ENCODE measurements around the gene GIMAP1.
A peak's percentile ranks its signal among the peaks of the same experiment; 100 is the strongest.
"Not testable (repeated sequence)": the region's sequence is repeated elsewhere in the genome, so short reads cannot be mapped to it uniquely, and the experiment has no call there.

GIMAP1 gene

DNA sequence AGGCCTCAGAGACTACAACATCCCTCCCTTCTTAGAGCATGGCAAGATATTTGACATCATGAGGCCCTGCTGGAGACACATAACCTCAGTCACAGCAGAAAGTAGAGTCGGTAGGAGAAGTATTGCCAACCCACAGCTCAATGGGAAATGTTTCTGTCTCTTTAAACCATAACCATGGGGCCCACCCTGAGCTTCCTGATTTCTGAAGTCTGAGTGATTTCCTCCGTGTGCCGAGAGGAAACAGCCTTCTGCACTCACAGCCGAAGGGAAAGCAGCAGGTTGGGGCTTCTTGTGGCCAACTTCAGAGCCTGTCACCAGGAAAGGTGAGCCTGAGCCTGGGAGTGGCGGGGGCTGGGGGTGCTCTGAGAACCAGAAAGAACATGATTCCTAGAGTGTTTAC, at the start of gene GIMAP1:
Gene GIMAP1, plus strand, starts transcription at position 246 of the 400 bp plus-strand sequence. CDS start 2,435 bp downstream, outside the sequence.
- DNase-seq (ENCODE audit: low read depth) = no peak

DNA sequence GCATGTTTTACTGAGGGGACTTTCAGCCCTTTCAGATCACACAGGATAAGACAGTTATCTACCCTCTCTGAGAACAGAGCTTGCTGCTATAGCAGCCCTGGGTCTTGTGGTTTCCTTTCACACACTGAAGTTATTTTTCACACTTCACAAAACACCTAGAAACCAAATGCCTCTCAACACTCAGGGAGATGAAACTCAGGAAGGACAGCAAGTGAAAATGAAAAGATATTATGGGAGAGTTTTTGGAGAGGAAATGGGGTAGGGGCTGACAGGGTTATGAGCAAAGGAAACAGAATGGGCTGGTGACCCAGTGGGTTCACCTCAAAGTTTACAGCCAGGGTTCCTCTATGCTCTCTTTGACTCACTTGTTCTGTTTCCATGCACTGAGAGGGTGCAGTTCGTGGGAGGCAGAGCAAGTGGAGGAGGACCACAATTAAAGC, 47.9 kb upstream of the GIMAP1 start:
- no peak for DNase-seq (ENCODE audit: low read depth)

DNA sequence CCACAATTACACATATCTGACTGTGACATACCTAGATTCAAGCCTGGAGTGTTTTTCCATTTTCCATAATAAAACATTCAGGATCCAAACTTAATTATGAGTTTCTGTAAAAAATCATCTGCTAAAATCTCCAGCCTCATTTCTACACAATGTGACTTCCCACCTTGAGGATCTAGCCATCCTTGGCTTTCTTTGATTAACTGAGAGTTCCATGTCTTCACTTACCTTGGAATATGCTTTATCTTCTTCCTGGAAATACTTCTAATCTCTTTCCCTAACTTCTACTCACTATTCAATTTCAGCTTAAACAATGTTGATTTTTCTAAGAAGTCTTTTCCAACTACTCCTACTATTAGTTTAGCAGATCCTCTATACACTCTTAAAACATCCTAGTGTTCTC, 47.4 kb upstream of the GIMAP1 start:
- no peak for DNase-seq (ENCODE audit: low read depth)

DNA sequence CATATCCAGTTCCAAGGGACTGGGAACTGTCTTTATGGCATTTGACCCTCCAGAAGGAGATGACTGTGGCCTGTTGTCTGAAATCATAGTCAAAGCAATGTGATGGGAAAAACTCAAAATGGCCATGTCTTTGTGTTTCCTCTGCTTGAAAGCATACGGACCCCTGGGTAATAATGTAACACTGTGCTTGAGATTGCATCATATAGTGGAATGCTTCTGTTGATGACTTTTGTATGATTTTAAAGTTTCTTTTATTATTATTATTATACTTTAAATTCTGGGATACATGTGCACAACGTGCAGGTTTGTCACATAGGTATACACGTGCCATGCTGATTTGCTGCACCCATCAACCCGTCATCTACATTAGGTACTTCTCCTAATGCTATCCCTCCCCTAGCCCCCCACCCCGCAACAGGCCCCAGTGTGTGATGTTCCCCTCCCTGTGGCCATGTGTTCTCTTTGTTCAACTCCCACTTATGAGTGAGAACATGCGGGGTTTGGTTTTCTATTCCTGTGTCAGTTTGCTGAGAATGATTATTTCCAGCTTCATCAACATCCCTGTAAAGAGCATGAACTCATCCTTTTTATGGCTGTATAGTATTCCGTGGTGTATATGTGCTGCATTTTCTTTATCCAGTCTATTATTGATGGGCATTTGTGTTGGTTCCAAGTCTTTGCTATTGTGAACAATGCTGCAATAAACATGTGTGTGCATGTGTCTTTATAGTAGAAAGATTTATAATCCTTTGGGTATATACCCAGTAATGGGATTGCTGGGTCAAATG, 44.4 kb upstream of the GIMAP1 start:
- not testable (repeated sequence) for DNase-seq (ENCODE audit: low read depth)

DNA sequence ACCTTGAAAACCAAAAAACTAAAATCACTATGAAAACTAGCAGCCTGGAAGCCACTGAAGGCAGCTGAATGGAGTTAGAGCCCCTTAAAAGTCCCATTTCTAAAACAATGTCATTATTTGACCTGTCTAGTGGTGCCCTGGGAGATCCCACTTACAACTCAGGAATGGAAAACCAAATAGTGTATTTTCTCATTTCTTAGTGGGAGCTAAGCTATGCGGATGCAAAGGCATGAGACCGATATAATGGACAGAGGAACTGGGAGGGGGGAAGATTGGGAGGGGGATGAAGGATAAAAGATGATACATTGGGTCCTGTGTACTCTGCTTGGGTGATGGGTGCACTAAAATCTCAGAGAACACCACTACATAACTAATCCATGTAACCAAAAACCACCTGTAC, 40.7 kb upstream of the GIMAP1 start:
- DNase-seq (ENCODE audit: low read depth) = no peak

DNA sequence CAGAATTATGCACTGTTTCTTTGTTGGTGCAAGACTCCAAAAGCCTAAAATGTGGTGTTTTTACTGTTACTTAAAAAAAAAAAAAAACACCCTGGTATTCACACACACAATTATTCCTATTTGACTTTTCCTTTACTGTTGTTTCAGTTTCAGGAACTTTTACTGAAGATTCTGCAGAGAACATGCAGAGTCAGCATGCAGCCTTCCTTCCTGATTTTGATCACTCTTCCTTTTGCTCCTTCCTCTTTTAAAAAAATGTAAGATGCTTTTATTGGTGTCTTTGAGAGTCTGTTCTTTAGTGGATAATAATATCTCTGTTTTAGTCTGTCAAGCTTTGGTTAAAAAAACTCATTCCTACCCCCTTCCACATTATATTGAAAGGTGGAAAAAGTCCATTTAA, 40.1 kb upstream of the GIMAP1 start:
- not testable (repeated sequence) for DNase-seq (ENCODE audit: low read depth)

DNA sequence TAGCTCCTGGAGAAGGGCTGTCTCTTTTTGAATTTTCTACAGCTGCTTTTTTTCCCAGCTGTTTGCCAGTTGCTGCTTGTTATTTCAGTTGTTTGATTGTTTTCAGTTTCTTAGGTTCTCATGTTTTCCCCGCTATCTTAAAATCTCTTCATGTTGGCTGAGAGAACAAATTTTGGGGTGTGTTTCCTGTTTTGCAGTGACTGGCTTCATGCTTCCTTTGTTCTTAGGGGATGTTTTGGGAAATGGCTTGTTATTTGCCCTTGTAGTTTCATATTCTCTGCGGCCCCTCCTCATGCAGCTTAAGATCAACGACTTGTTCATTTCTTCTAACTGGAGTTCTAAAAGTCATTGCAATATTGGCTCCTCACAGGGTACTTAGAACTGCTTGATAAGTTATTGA, 39.6 kb upstream of the GIMAP1 start:
- not testable (repeated sequence) for DNase-seq (ENCODE audit: low read depth)

DNA sequence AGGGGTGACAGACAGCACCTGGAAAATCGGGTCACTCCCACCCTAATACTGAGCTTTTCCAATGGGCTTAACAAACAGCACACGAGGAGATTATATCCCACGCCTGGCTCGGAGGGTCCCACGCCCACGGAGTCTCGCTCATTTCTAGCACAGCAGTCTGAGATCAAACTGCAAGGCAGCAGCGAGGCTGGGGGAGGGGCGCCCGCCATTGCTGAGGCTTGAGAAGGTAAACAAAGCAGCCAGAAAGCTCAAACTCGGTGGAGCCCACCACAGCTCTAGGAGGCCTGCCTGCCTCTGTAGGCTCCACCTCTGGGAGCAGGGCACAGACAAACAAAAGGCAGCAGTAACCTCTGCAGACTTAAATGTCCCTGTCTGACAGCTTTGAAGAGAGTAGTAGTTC, 37.8 kb upstream of the GIMAP1 start:
- not testable (repeated sequence) for DNase-seq (ENCODE audit: low read depth)

DNA sequence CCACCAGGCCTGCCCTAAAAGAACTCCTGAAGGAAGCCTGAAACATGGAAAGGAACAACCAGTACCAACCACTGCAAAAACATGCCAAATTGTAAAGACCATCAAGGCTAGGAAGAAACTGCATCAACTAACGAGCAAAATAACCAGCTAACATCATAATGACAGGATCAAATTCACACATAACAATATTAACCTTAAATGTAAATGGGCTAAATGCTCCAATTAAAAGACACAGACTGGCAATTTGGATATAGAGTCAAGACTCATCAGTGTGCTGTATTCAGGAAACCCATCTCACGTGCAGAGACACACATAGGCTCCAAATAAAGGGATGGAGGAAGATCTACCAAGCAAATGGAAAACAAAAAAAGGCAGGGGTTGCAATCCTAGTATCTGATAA, 36.0 kb upstream of the GIMAP1 start:
- DNase-seq (ENCODE audit: low read depth) = not testable (repeated sequence)

DNA sequence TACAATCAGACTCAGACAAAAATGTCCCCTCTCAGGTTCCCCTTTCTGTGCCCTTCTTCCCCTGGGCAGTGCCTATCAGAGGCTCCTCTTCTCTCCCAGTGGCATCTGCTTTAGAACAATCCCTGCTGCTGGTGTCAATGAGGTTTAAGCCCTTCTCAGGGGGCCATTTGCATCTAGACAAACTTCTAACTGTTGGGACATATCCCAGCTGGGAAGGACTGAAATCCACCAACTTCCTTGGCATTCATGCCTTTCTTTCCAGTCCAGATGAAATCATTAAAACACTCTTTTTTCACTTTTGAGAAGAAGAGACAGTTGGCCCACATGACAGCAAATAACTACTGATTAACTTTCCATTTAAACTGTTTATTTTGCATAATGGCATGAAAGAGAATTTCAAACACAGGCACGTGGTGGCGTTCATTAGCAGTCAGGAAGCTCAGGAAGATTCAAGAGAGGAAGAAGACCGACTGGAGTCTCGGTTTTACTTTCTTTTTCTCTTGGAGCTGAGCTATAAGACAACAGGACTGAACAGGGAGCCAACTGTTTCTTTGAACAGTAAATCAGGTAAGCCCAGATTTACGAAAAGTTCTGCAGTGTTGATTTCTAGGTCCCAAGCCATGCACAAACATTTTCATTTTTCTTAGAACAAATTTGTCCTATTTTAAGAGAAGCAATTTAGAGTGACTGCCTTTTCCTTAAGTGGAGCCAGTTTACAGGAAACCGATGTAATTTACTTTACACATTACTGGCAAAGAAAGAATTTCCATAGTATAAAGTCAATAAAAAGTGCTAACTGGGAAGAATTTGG, 31.0 kb upstream of the GIMAP1 start, which contains the start of gene GIMAP2:
Gene GIMAP2, plus strand, starts transcription at position 488 of the 811 bp plus-strand sequence. CDS start 1,354 bp downstream, outside the sequence.
- DNase-seq (ENCODE audit: low read depth) = peak; percentile 3

DNA sequence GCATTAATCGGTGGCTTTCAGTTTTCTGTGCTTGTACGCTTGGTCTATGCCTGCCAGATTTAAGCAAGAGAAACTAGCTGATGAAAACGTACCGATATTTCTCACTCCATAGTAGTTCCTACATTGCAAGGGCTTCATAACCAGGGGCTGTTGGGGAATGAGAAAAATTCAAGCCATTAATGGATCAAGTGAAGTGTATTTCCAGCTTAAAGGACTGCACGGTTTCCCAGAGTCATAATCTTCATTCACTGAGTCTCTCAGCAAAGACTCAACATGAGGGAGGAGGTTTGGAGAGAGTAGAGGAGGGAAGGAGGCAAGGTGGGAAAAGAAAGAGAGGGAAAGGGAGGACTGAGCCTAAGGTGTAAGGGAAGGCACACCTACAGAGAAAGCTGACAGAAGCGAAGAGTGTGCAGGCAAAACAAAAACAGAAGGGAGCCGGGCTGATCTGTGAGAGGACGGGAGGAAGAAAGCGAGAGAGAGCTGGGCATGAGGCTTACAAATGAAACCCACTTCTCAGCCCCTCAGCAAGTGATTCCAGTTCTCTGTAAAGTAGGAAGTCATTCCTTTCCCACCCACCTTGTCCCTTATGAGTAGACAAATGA, 30.3 kb upstream of the GIMAP1 start:
- no peak for DNase-seq (ENCODE audit: low read depth)

DNA sequence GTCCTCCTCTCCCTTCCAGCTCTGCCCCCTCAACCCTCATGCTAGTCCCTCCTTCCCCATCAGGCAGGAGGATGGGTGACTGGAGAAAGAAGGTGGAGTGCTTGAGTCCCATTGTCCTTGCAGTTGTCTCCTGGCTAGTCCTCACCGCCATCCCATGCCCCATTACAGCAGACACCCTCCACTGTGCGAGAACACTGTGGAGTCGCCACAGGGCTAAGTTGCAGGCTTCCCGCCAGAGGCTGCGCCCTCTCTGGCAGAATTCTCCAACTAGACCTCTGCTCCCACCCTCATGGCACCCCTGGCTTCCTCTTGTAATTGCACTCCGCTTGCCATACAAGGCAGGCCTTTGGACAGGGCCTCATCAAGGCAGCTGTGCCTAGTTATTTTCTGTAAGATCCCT, 27.8 kb upstream of the GIMAP1 start:
- DNase-seq (ENCODE audit: low read depth) = no peak

DNA sequence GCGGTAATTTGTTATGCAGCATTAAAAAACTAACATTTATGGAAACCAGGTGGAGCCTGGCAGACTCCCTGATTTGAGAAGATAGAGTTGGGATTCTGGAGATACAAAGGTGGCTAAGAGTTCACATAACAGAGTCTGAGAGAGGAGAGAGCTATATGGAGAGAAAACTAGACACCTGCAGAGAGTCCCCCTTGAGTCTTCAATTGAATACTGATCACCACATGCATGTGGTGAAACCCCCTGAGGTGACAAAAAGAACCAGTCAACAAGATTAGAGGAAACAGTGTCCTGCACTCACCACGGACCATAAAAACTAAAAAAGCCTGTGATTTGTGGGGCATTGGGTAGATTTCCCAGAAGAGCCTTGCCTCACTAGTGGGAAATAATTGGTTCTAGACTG, 20.8 kb upstream of the GIMAP1 start:
- no peak for DNase-seq (ENCODE audit: low read depth)

DNA sequence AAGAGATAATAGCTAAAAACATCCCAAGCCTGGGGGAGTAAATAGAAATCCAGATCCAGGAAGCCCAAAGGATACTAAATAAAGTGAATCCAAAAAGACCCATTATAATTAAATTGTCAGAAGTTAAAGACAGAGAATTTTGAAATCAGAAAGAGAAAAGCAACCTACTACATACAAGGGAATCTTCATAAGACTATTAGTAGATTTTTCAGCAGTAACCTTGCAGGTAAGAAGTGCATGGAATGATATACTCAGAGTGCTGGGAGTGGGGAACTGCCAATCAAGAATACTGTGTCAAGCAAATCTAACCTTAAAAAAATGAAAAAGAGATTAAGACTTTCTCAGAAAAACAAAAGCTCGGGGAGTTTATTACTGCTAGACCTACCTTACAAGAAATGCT, 13.2 kb upstream of the GIMAP1 start:
- no peak for DNase-seq (ENCODE audit: low read depth)

DNA sequence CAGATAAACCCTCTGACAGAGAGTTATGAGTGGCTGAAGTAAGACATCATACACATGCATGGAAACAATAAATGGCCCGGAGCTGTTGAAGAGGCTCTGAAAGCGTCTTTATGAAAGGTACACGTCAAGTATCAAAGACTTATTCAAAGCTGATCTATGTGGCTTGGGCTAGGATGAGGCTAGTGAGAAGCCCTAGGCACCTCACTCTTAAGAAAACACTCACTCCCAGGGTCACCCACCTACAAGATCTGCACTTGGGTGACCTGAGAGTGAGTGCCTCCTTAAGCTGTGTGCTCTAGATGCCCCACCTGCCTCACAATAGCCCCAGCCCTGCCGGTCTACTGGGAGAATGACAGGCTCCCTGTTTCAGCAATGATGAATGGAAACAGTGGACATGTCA, 1.1 kb upstream of the GIMAP1 start:
- DNase-seq (ENCODE audit: low read depth) = no peak

DNA sequence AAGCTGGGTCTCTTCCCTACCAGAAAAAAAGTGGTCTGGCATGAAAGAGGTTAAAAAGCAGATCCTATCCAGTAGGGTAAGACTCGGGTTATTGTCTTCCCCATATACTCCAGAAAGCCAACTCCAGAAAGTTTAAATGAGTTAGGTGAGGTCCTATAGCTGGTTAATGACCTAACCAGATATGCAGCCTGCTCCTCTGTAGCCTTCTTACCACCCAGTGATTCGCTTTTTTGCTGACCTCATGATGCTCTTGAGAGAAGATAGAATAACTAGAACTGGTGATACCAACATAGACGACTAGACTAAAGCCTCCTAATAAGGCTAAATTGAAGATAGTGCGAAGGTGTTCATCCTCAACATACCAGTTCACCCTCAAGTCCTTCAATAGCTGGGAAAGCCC, 675 bp upstream of the GIMAP1 start:
- no peak for DNase-seq (ENCODE audit: low read depth)

DNA sequence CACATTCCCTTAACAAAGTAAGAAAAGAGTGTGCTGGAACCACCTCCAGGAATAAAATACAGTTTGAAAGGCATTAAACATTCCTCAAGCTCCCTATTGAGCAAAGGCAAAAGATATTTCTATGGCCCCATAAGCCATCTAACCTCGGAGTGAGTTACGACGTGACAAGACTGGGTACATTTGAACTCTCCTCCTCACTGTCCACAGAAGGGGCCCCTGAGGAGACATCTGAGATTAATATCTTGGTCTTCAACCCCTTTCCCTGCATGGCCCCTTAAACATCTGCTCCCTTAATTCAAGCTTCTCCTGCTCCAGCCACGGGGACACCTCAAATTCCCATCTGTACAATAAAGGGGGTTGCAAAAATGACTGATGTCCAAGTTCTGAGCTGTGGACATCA, 526 bp downstream of the GIMAP1 start:
- DNase-seq (ENCODE audit: low read depth) = no peak

DNA sequence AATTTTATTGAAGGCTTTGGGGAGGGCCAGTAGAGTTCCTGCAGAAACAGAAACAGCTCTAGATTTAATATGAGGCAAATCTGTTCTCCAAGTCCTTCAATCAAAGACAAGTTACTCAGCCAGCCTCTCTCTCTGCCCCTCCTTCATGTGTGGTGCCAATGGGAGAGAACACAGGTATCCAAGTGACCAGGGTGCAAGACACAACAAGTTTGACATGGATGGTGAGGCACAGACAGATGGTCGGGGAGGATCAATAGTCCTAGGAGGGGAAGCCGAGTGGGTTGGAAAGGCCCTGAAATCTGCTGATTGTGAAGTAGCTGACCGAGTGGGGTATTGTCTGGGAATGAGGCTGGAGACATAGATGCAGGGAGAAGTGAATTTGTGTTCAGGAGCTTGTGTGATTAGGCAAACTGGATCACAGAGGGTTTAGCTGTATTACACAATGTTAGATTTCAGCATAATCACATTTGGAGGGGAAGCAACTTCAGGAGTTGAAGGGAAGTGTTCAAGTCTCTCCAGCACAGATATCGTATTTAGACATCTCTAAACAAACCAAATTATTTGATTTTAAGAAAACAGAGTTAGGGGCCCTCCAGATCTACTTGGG, 1.5 kb downstream of the GIMAP1 start:
- DNase-seq (ENCODE audit: low read depth) = no peak

DNA sequence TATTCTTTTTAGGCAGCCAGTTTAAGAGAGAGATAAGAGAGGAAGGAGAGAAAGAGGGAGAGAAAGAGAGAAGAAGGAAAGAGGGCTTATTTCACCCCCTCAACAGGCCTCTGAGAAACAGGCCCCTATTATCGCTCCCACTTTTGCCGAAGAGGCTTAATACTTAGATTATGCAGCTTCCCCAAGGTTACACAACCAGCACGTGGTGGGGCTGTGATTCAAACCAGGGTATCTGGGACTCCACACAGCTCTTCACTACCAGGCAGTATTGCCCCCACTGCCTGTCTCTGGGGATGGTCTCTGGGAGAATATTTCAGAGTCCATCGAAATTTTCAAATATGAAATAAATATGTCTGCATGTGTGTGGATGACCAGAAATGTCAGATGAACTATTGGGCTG, 3.0 kb downstream of the GIMAP1 start:
- no peak for DNase-seq (ENCODE audit: low read depth)

DNA sequence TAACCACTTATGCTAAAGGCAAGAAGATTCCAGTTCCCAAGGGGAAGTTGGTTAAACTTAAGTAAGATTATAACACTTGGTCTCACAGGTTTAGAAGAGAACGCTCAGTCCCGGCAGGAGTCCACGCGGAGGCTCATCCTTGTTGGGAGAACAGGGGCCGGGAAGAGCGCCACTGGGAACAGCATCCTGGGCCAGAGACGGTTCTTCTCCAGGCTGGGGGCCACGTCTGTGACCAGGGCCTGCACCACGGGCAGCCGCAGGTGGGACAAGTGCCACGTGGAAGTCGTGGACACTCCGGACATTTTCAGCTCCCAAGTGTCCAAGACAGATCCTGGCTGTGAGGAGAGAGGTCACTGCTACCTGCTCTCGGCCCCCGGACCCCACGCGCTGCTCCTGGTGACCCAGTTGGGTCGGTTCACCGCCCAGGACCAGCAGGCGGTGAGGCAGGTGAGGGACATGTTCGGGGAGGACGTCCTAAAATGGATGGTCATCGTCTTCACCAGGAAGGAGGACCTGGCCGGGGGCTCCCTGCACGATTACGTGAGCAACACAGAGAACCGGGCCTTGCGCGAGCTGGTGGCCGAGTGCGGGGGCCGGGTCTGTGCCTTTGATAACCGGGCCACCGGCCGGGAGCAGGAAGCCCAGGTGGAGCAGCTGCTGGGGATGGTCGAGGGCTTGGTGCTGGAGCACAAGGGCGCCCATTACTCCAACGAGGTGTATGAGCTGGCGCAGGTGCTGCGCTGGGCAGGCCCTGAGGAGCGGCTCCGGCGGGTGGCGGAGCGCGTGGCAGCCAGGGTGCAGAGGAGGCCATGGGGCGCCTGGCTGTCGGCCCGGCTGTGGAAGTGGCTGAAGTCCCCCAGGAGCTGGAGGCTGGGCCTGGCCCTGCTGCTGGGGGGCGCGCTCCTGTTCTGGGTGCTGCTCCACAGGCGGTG, 3.8 kb downstream of the GIMAP1 start:
- no peak for DNase-seq (ENCODE audit: low read depth)

DNA sequence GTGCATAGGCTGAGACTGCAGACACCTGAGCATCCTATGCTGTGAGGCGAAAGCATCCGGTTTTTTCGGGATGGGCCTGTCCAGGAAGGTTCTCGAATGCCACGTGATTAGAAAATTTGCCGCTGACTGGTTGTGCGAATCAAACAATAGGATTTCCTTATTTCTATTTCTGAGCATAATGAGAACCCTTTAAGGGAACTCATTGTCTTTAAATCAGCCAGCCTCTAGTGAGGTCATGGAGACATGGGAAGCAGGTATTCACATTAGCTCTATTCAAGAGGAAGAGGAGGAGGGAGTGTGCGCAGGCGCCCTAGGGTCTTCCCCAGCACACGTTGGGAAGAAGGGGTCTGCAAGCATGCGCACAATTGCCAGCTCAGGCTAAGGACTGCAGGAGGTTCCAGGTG, 5.6 kb downstream of the GIMAP1 start:
- no peak for DNase-seq (ENCODE audit: low read depth)
